OCI-LY3 (cell line): ENCODE measurements around the gene FN1.

Source experiments
- EZH2phosphoT487 ChIP-seq: fragments of 200-600 bp; shearing (Covaris generic); IDR thresholded peaks from 2 replicates; pipeline ENCODE4 v1.6.1; 2018; ENCODE audit warnings: antibody characterized with exemption, mixed run types, low read depth
- TF ChIP-seq, protein P1 (sequence below): fragments of 200-600, 300-600 bp; sonication (generic); IDR thresholded peaks from 2 replicates; pipeline ENCODE4 v1.5.1; 2014; ENCODE audit warnings: antibody characterized with exemption, low read length, low read depth

DNA sequence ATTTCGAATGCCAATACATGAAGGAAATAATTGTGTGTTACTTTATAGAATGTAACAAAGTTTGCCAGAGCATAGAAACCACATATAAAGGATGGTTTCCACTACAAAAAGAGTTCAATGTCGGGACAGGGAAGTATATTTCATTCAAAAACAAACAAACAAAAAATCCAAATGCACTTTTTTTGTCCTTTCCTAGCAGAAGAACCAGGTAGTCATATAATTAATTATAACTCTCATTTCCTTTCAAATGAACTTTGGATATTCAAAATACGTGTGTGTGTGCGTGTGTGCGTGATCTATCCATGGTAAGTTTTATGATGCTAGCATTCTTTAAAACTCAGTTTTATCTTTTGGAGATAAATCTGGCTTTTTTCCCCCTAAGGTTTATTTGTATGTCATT lies 8.3 kb downstream of the FN1 start:
- TF ChIP-seq, protein P1, sequence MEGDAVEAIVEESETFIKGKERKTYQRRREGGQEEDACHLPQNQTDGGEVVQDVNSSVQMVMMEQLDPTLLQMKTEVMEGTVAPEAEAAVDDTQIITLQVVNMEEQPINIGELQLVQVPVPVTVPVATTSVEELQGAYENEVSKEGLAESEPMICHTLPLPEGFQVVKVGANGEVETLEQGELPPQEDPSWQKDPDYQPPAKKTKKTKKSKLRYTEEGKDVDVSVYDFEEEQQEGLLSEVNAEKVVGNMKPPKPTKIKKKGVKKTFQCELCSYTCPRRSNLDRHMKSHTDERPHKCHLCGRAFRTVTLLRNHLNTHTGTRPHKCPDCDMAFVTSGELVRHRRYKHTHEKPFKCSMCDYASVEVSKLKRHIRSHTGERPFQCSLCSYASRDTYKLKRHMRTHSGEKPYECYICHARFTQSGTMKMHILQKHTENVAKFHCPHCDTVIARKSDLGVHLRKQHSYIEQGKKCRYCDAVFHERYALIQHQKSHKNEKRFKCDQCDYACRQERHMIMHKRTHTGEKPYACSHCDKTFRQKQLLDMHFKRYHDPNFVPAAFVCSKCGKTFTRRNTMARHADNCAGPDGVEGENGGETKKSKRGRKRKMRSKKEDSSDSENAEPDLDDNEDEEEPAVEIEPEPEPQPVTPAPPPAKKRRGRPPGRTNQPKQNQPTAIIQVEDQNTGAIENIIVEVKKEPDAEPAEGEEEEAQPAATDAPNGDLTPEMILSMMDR = no peak
- no peak for TF ChIP-seq EZH2phosphoT487
